ENCODE data around the gene TNFSF10. TPM values are rescaled to one million over a fixed set of nuclear protein-coding genes. Genes with fewer than 3 reads are reported as not detected.
"Not testable (repeated sequence)": the region's sequence is repeated elsewhere in the genome, so short reads cannot be mapped to it uniquely, and the experiment has no call there.

TNFSF10 gene
- total and polyA plus RNA-seq, 2 donors (not counting 1 experiment from before 2014, with no cell fraction given), result 16.4 to 21.0 TPM

DNA sequence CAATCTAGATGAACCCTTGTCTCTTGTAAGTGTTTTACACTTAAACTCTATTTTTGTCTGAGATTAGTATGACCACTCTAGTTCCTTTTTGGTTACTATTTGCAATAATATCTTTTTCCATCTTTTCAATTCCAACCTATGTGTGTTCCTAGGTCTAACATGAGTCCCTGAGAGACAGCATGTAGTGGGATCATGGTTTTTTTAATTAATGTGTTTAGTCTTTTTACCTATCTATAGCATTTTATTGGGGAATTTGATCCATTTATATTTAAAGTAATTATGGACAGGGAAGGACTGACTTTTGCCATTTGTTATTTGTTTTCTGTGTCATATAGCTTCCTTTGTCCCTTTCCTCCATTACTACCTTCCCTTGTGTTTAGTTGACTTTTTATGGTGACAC lies 21.7 kb downstream of the TNFSF10 start:
- Histone ChIP-seq H3K9me3 (ENCODE audit: control extremely low read depth in 1 of 3, control insufficient read depth in 2 of 3, insufficient read depth in 1 of 3, low read length in 2 of 3) (peaks cover 0 to 3% (median 3%) of the 10 kb centered on the region in 3 donors), H3K4me2 (replicated peaks; ENCODE audit: low read depth, low read length, poor library complexity, severe bottlenecking) (no peak overlapping the region), H3K4me1 (ENCODE audit: control insufficient read depth in 2 of 2, insufficient read depth in 2 of 2, low read length in 2 of 2) (no peaks in the 10 kb centered on the region), H4K20me1 (ENCODE audit: control insufficient read depth, insufficient read depth, low read length, poor library complexity, severe bottlenecking) (no peaks in the 10 kb centered on the region), H2AFZ (ENCODE audit: insufficient read depth, low read depth, low read length, poor library complexity, severe bottlenecking) (no peak overlapping the region), H3K9ac (ENCODE audit: low read length) (no peak overlapping the region), H3K27me3 (replicated peaks in 1 of 4; ENCODE audit: control extremely low read depth in 1 of 4, control insufficient read depth in 3 of 4, insufficient read depth in 4 of 4, low read length in 3 of 4) (peaks cover 0 to 3% (median 0%) of the 10 kb centered on the region in 4 experiments), H3K27ac (ENCODE audit: low read length in 2 of 2) (no peak overlapping the region), H3K36me3 (replicated peaks in 1 of 2; ENCODE audit: control extremely low read depth in 1 of 2, control insufficient read depth in 1 of 2, extremely low read depth in 1 of 2, insufficient read depth in 2 of 2, low read length in 1 of 2) (peaks cover 2 to 9% of the 10 kb centered on the region in 2 experiments), H3K79me2 (ENCODE audit: control insufficient read depth, insufficient read depth, low read length) (no peaks in the 10 kb centered on the region), H3K4me3 (ENCODE audit: control extremely low read depth in 1 of 5, extremely low read depth in 1 of 5, insufficient read depth in 1 of 5, low read depth in 2 of 5, low read length in 4 of 5) (no peak overlapping the region)
- TF ChIP-seq EZH2 (IDR thresholded peaks at IDR 0.05; ENCODE audit: borderline replicate concordance, insufficient read depth, low read depth, low read length, poor library complexity, severe bottlenecking), result no peak
- TF ChIP-seq, protein P1, sequence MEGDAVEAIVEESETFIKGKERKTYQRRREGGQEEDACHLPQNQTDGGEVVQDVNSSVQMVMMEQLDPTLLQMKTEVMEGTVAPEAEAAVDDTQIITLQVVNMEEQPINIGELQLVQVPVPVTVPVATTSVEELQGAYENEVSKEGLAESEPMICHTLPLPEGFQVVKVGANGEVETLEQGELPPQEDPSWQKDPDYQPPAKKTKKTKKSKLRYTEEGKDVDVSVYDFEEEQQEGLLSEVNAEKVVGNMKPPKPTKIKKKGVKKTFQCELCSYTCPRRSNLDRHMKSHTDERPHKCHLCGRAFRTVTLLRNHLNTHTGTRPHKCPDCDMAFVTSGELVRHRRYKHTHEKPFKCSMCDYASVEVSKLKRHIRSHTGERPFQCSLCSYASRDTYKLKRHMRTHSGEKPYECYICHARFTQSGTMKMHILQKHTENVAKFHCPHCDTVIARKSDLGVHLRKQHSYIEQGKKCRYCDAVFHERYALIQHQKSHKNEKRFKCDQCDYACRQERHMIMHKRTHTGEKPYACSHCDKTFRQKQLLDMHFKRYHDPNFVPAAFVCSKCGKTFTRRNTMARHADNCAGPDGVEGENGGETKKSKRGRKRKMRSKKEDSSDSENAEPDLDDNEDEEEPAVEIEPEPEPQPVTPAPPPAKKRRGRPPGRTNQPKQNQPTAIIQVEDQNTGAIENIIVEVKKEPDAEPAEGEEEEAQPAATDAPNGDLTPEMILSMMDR (IDR thresholded peaks at IDR 0.05), result no peak
- H3K9me3 Mint-ChIP-seq (ENCODE audit: insufficient read depth), result no peaks in the 10 kb centered on the region
- ChIA-PET POLR2A (no interaction called here), CTCF (no interaction called here)
- no peak for ATAC-seq (ENCODE audit: low read depth)
- no peak overlapping the region for H3K4me3 Mint-ChIP-seq
- H3K27ac Mint-ChIP-seq, result no peak overlapping the region
- H3K4me1 Mint-ChIP-seq, result no peaks in the 10 kb centered on the region
- intact Hi-C loops (cut with micrococcal nuclease), result no loop called here
- no peaks in the 10 kb centered on the region for H3K27me3 Mint-ChIP-seq
- DNase-seq, result no peak

DNA sequence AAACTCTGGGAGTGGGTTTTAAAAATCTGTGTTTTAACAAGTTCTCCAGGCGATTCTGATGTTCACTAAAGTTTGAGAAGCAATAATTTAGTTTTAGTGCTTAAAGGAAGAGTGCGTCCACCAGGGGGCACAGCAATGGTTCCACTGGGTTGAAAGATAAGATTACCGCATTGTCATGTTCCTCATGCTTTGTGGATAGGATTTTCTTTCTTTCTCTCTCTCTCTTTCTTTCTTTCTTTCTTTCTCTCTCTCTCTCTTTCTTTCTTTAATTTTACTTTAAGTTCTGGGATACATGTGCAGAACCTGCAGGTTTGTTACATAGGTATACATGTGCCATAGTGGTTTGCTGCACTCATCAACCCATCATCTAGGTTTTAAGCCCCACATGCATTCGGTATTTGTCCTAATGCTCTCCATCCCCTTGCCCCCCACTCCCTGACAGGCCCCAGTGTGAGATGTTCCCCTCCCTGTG lies 33.0 kb downstream of the TNFSF10 start:
- H3K27me3 Mint-ChIP-seq; H3K9me3 Mint-ChIP-seq (ENCODE audit: insufficient read depth); H4K20me1 ChIP-seq (ENCODE audit: control insufficient read depth, insufficient read depth, low read length, poor library complexity, severe bottlenecking); H3K4me2 ChIP-seq (replicated peaks; ENCODE audit: low read depth, low read length, poor library complexity, severe bottlenecking); H3K27me3 ChIP-seq (replicated peaks in 1 of 4; ENCODE audit: control extremely low read depth in 1 of 4, control insufficient read depth in 3 of 4, insufficient read depth in 4 of 4, low read length in 3 of 4); H3K4me1 ChIP-seq (ENCODE audit: control insufficient read depth in 2 of 2, insufficient read depth in 2 of 2, low read length in 2 of 2); POLR2A ChIA-PET; H3K9ac ChIP-seq (ENCODE audit: low read length); H3K4me3 Mint-ChIP-seq; H3K9me3 ChIP-seq (ENCODE audit: control extremely low read depth in 1 of 3, control insufficient read depth in 2 of 3, insufficient read depth in 1 of 3, low read length in 2 of 3); H3K79me2 ChIP-seq (ENCODE audit: control insufficient read depth, insufficient read depth, low read length); H2AFZ ChIP-seq (ENCODE audit: insufficient read depth, low read depth, low read length, poor library complexity, severe bottlenecking); H3K27ac Mint-ChIP-seq; H3K4me1 Mint-ChIP-seq; H3K27ac ChIP-seq (ENCODE audit: low read length in 2 of 2); H3K36me3 ChIP-seq (replicated peaks in 1 of 2; ENCODE audit: control extremely low read depth in 1 of 2, control insufficient read depth in 1 of 2, extremely low read depth in 1 of 2, insufficient read depth in 2 of 2, low read length in 1 of 2); H3K4me3 ChIP-seq (ENCODE audit: control extremely low read depth in 1 of 5, extremely low read depth in 1 of 5, insufficient read depth in 1 of 5, low read depth in 2 of 5, low read length in 4 of 5): not testable (repeated sequence)
- peak; percentile 51 for ATAC-seq (ENCODE audit: low read depth)
- CTCF ChIA-PET, result interaction anchor here (0.9 to 8.7 kb wide), 5 partner anchors 72 to 112 kb away, joined by 3 to 66 read pairs (median 5); no protein-coding TSS in a partner anchor
- intact Hi-C loops (cut with micrococcal nuclease), result loop anchor here (1.0 to 2.0 kb wide), 4 partner anchors 33 to 221 kb away; partner anchors contain the start of genes NCEH1 and TNFSF10
- WGBS (ENCODE audit: insufficient coverage), result 0% methylated on average over 2 of the region's 4 CpGs
- DNase-seq, result peak; percentile 76
- TF ChIP-seq, protein P1 (IDR thresholded peaks at IDR 0.05), result peak; percentile 84
